Naive thymus-derived CD8-positive, alpha-beta T cell (primary cell): ENCODE measurements around the gene ZC3H7B. TPM values are rescaled to one million over a fixed set of nuclear protein-coding genes. Genes with fewer than 3 reads are reported as not detected.
A peak's percentile ranks its signal among the peaks of the same experiment; 100 is the strongest.
"Not testable (repeated sequence)": the region's sequence is repeated elsewhere in the genome, so short reads cannot be mapped to it uniquely, and the experiment has no call there.

Experiments
- ATAC-seq, 2 donors: fragments of 150-1000 bp; cut with Tn5 transposase in 1 of 2; sonication (Bioruptor Pico), chemical (Tn5 transposase) in 1 of 2; 1 replicate in 1 of 2; 2 replicates in 1 of 2; pipeline ENCODE4 v1.10.0; 2021; ENCODE audit warnings: mild to moderate bottlenecking in 2 of 2, moderate library complexity in 2 of 2
- POLR2A ChIA-PET: fragments of 350-600 bp; sonication (Branson Sonifier 250); formaldehyde crosslinking; loops from one replicate; lab custom pipeline; 2021; ENCODE audit warnings: antibody characterized with exemption; lab: Charles Lee
- DNase-seq, 10 donors: peaks; one replicate each; pipeline versions ENCODE4 v3.0.0 to v3.0.0-alpha.2; 2020 to 2022
- H3K27ac Mint-ChIP-seq, 10 donors: one replicate each; pipeline ENCODE4 v1.8.0; 2020 to 2022; ENCODE audit warnings: mild to moderate bottlenecking in 10 of 10, mixed read lengths in 10 of 10, moderate library complexity in 4 of 10, inconsistent platforms in 1 of 10
- H3K27me3 Mint-ChIP-seq, 5 donors: one replicate each; pipeline ENCODE4 v1.8.0; 2021 to 2022; ENCODE audit warnings: mixed read lengths in 5 of 5
- H3K36me3 Mint-ChIP-seq, 3 donors: one replicate each; pipeline ENCODE4 v1.8.0; 2020 to 2022; ENCODE audit warnings: mixed read lengths in 3 of 3, mild to moderate bottlenecking in 2 of 3, inconsistent platforms in 1 of 3
- H3K4me1 Mint-ChIP-seq, 4 donors: one replicate each; pipeline ENCODE4 v1.8.0; 2021 to 2022; ENCODE audit warnings: mixed read lengths in 4 of 4
- H3K4me3 Mint-ChIP-seq, 10 donors: one replicate each; pipeline ENCODE4 v1.8.0; 2020 to 2022; ENCODE audit warnings: mild to moderate bottlenecking in 10 of 10, mixed read lengths in 10 of 10, moderate library complexity in 6 of 10, inconsistent platforms in 1 of 10
- H3K9me3 Mint-ChIP-seq, 9 donors: one replicate each; pipeline ENCODE4 v1.8.0; 2020 to 2022; ENCODE audit warnings: mixed read lengths in 9 of 9, mild to moderate bottlenecking in 3 of 9, inconsistent platforms in 1 of 9, moderate library complexity in 1 of 9
- polyA plus RNA-seq, 3 donors: library from polyadenylated mRNA; unstranded; fragments of 300-500 nt; fragmentation: Illumina TruSeq; gene quantifications; one replicate each; pipeline ENCODE4 v1.2.3, GENCODE V29; 2021
- total RNA-seq, 8 experiments: library from RNA in 2 of 8; stranded (reverse) in 2 of 8; gene quantifications; one replicate each; pipeline ENCODE4 v1.2.3 and lab custom pipeline; 2021 to 2026

Gene ZC3H7B, protein sequence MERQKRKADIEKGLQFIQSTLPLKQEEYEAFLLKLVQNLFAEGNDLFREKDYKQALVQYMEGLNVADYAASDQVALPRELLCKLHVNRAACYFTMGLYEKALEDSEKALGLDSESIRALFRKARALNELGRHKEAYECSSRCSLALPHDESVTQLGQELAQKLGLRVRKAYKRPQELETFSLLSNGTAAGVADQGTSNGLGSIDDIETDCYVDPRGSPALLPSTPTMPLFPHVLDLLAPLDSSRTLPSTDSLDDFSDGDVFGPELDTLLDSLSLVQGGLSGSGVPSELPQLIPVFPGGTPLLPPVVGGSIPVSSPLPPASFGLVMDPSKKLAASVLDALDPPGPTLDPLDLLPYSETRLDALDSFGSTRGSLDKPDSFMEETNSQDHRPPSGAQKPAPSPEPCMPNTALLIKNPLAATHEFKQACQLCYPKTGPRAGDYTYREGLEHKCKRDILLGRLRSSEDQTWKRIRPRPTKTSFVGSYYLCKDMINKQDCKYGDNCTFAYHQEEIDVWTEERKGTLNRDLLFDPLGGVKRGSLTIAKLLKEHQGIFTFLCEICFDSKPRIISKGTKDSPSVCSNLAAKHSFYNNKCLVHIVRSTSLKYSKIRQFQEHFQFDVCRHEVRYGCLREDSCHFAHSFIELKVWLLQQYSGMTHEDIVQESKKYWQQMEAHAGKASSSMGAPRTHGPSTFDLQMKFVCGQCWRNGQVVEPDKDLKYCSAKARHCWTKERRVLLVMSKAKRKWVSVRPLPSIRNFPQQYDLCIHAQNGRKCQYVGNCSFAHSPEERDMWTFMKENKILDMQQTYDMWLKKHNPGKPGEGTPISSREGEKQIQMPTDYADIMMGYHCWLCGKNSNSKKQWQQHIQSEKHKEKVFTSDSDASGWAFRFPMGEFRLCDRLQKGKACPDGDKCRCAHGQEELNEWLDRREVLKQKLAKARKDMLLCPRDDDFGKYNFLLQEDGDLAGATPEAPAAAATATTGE
- total RNA-seq (10 to 100 TPM; 48.0 to 48.1 TPM), polyA plus RNA-seq (1 to 10 TPM in 2 of 3 donors, under 1 TPM in 1; 0.65 to 1.5 (median 1.2) TPM), total RNA-seq (lab: John Stamatoyannopoulos, UW) (125 to 245 (median 148) reads per million in 6 experiments)

DNA sequence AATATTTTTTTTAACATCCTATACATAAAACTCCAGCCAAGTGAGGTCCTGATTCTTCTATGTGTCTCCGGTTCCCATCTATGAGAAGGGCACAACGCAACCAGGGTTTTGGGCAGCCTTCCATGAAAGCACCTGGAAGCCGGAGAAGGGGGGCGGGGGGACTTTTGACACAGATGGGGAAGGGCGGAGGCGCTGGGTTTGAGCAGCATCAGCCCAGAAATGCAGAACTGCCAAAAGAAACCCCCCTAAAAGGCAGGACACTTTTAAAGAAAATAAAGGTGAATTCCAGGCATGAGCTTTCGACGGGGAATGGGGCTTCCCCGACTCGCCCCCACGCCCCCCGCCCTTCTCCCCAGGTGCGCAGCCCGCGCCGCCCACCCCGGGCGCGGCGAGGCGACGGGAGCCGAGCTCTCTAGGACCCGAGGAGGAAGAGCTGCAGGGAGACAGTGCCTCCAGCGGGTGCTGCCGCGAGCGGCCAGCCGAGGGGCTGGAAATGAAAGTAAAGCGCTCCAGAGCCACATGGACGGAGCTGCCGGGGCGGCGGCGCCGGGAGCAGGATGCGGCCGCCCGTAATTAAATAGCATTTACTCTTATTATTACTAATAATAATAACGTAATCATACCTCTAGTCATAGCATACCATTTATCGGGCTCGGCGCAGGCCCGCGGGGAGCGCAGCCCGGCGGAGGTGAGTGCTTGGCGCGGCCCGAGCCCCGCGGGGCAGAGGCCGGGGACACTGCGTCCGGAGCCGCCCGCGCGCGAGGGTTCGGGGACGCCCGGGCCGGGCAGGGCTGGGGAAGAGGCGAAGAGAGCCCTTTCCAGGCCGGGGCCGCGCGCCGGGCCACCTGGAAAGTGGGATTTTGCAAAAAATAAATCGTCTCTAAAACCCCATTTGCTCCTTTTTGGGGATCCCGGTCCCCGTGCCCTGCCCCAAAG, at the start of gene ZC3H7B:
TSS of gene ZC3H7B (plus strand) at position 441 of the 936 bp plus-strand sequence. CDS start 19,136 bp downstream, outside the sequence.
- H3K27me3 Mint-ChIP-seq: no peaks in the 10 kb centered on the region
- POLR2A ChIA-PET: interaction anchor here (0.6 to 3.7 kb wide), 14 partner anchors 9 to 775 kb away, joined by 3 to 112 read pairs (median 4); partner anchors contain the start of genes ACO2, PHF5A, RANGAP1 and ST13
- H3K4me1 Mint-ChIP-seq: peaks cover 19 to 37% (median 33%) of the 10 kb centered on the region in 4 donors
- DNase-seq (peak; percentile 76 to 90 (median 84)), ATAC-seq (peak; percentile 97 to 98)
- H3K36me3 Mint-ChIP-seq: peaks cover 0 to 3% (median 0%) of the 10 kb centered on the region in 3 donors
- H3K27ac Mint-ChIP-seq: peak within 1 kb of the TSS; percentile 80 to 96 (median 91)
- H3K4me3 Mint-ChIP-seq: peak within 1 kb of the TSS; percentile 76 to 93 (median 84)
- no peaks in the 10 kb centered on the region for H3K9me3 Mint-ChIP-seq

DNA sequence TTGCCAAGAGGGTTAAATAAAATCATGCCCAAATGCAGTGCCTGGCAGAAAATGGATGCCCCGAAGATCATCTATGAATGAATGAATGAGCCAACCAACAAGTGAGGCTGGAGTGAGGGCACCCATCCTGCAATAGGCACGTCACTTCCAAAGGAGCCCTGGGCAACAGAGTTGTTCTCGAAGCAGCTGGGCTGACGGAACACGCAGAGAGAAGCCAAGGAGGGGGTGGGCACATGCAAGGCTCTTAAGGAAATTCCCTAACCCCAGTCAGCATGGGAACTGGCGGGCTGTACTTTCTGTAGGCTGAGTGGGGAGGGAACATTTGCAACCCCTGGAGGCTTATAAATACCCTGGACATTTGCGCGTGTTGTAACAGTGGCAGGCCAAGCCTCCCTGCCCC, 49.0 kb upstream of the ZC3H7B start:
- no peaks in the 10 kb centered on the region for H3K4me1 Mint-ChIP-seq
- H3K36me3 Mint-ChIP-seq: peaks cover 0 to 89% (median 14%) of the 10 kb centered on the region in 3 donors
- no peak for ATAC-seq
- no peak for DNase-seq
- H3K27ac Mint-ChIP-seq: no peak overlapping the region
- H3K27me3 Mint-ChIP-seq: no peaks in the 10 kb centered on the region
- no peaks in the 10 kb centered on the region for H3K9me3 Mint-ChIP-seq
- no peak overlapping the region for H3K4me3 Mint-ChIP-seq
- POLR2A ChIA-PET: no interaction called here

DNA sequence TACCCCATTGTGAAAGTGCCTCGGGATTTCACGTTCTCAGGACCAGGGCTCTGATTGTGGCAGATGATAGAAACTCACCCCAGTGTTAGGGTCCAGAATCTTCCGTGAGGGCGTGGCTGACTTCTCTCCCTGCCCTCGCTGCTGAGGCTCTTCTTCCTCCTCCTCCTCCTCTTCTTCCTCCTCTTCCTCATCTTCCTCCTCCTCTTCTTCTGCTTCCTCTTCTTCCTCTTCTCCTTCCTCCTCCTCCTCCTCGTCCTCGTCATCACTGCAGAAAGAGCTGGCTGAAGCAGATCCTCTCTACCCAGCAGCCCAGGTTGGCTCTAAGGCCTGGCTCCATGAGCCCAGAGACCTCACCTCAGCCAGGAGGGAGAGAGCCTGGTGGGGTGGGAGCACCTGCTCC, 47.1 kb upstream of the ZC3H7B start:
- peak overlapping the region in 3 of 10 donors; percentile 20 to 62 (median 44) for H3K27ac Mint-ChIP-seq
- H3K36me3 Mint-ChIP-seq: peaks cover 0 to 89% (median 14%) of the 10 kb centered on the region in 3 donors
- no peak overlapping the region for H3K4me3 Mint-ChIP-seq
- H3K4me1 Mint-ChIP-seq: peaks cover 0 to 2% (median 0%) of the 10 kb centered on the region in 4 donors
- ATAC-seq: no peak
- DNase-seq: no peak
- no peaks in the 10 kb centered on the region for H3K9me3 Mint-ChIP-seq
- POLR2A ChIA-PET: interaction anchor here (0.7 kb wide), 1 partner anchor 166 kb away, joined by 5 read pairs; no protein-coding TSS in a partner anchor
- no peaks in the 10 kb centered on the region for H3K27me3 Mint-ChIP-seq

DNA sequence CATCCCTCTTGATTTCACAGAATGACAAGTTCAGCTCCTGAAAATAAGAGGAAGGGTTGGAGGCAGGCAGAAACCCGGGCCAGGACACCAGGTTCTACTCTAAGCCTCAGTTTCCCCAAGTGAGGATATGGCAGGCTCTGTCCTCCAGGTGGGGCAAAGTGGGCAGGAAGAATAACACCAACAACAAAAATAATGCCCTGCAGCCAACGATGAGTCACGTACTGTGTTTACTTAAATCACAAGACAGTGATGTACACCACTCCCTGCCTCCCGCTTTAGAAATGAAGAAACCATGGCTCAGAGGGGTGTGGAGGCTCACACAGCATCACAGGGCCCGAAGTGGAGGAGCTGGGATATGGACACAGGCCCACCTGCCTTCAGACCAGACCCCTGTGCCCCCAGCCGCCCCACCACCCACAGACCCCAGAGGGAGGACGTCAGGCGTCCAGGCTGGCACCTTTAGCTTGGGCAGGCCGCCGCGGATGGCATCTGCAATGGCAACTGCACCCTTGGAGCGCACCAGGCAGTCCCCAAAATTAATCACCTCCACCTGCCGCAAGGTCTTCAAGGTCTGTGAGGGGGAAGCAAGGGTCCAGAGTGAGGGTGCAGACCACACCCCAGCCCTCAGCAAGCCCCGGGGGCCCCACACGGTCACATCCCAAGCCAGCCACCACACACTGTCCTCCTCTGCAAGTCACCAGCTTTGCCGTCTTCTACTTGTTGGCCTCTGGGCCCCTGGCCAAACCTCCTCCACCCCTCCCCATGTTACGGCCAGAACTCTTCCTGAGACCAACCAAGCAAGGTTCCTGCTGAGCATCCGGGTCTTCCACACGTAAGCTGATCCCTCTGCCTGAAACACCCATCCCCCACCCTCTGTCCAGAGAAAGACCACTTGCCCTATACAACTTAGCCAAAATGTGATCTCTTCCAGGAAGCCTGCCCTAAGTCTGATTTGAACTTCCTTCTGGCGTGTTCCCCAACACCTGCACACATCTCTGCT, 44.8 kb upstream of the ZC3H7B start:
- H3K4me3 Mint-ChIP-seq: no peak overlapping the region
- DNase-seq (no peak), ATAC-seq (no peak)
- H3K27me3 Mint-ChIP-seq: no peaks in the 10 kb centered on the region
- H3K27ac Mint-ChIP-seq: peak overlapping the region in 5 of 10 donors; percentile 20 to 67 (median 53)
- peaks cover 0 to 88% (median 12%) of the 10 kb centered on the region in 3 donors for H3K36me3 Mint-ChIP-seq
- no peaks in the 10 kb centered on the region for H3K9me3 Mint-ChIP-seq
- POLR2A ChIA-PET: interaction anchor here (1.4 kb wide), 1 partner anchor 19 kb away, joined by 5 read pairs; no protein-coding TSS in a partner anchor
- H3K4me1 Mint-ChIP-seq: peaks cover 0 to 2% (median 0%) of the 10 kb centered on the region in 4 donors

DNA sequence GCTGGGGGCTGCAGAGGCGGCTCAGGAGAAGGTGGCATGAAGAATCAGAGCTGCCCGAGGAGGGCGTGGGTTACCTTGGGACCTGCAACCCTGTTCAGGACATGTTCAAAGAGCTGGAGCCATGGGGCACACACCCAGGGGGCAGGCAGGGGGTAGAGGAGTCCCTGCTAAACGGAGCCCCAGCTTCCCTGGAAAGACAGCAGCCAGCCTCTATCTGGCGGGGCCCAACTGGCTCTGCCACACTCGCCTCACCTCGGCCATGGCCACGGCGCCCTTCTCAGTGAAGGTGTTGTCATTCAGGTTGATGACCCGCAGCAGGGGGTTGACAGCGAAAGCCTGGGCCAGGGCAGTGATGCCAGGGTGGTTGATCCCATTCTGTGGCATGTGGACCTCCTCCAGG, 43.6 kb upstream of the ZC3H7B start:
- Mint-ChIP-seq H3K27ac (no peak overlapping the region), H3K27me3 (no peaks in the 10 kb centered on the region), H3K36me3 (peaks cover 0 to 89% (median 12%) of the 10 kb centered on the region in 3 donors), H3K9me3 (no peaks in the 10 kb centered on the region), H3K4me3 (no peak overlapping the region), H3K4me1 (peaks cover 0 to 4% (median 0%) of the 10 kb centered on the region in 4 donors)
- DNase-seq (no peak), ATAC-seq (no peak)
- POLR2A ChIA-PET: interaction anchor here (1.4 kb wide), 1 partner anchor 21 kb away, joined by 5 read pairs; no protein-coding TSS in a partner anchor

DNA sequence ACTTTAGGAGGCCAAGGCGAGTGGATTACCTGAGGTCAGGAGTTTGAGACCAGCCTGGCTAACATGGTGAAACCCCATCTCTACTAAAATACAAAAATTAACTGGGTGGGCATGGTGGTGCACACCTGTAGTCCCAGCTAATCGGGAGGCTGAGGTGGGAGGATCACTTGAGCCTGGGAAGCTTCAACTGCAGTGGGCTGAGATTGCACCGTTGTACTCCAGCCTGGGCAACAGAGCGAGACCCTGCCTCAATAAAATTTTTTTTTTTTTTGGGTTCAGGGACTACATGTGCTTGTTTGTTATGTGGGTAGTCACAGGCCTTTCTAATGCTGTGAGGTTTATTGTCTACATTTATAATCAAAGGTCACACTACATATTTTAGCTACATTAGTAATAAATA, 41.6 kb upstream of the ZC3H7B start:
- not testable (repeated sequence) for H3K27me3 Mint-ChIP-seq, H3K4me3 Mint-ChIP-seq, H3K4me1 Mint-ChIP-seq, DNase-seq, H3K27ac Mint-ChIP-seq, ATAC-seq, H3K9me3 Mint-ChIP-seq
- H3K36me3 Mint-ChIP-seq: peaks cover 0 to 87% (median 13%) of the 10 kb centered on the region in 3 donors
- POLR2A ChIA-PET: interaction anchor here (0.6 kb wide), 1 partner anchor 16 kb away, joined by 7 read pairs; no protein-coding TSS in a partner anchor

DNA sequence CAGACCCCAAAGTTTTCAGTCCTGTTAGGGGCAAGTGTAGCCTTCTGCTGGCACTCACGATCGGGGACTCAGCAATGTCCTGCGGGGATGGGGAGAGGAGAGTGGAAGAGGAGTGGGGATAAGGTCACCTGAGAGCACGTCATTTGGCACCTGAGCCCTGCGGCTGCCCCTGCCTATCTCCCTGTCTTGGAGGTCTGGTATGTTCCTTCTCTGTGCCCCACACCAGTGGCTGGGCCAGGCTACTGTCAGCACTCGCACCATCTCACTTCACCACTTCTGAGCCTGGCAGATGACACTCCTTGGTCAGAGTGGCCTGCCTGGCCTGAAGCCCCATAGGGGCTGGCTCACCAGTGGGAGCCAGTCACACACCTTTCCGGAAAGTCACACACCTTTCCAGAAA, 40.5 kb upstream of the ZC3H7B start:
- POLR2A ChIA-PET: no interaction called here

DNA sequence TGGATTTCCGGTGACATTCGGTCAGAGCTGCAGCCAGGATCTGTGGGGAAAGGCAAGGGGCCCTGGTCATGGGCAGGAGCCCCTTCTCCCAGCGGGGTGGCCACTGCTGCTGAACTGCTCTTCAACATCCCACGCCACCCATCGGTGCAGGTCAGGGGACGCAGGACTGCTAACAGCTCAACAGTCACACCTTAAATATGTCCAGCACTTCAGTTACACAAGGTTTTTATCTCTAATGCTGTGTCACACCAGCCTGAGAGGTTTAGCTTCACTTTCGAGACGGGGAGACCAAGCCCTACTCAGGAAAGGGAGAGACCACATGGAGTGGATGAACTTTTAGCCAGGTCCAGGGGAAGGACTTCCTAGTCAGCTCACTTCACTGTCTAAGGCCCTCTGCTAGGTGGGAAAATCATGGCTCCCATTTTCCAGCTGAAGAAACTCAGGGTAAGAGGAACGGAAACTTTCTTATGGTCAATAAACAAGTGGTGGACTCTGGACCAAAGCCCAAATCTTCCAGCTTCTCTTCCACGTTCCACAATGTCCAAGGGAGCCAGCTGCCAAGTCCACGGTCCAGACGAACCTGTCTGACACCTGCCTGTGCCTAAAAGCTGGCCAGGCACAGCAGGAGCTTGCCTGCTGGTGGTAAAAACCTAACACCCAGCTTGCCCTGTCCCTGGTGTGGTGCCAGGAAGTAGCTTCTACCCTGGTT, 39.6 kb upstream of the ZC3H7B start:
- Mint-ChIP-seq H3K9me3 (no peaks in the 10 kb centered on the region), H3K27ac (peak overlapping the region in 2 of 10 donors; percentile 57 to 61), H3K27me3 (no peaks in the 10 kb centered on the region), H3K4me1 (peaks cover 0 to 6% (median 4%) of the 10 kb centered on the region in 4 donors), H3K36me3 (peaks cover 0 to 82% (median 13%) of the 10 kb centered on the region in 3 donors), H3K4me3 (no peak overlapping the region)
- POLR2A ChIA-PET: interaction anchor here (0.6 kb wide), 1 partner anchor 1163 kb away, joined by 3 read pairs; no protein-coding TSS in a partner anchor
- DNase-seq (no peak), ATAC-seq (no peak)

More for the DNA sequence above, 40.5 kb upstream of the ZC3H7B start:
- ATAC-seq (no peak), DNase-seq (no peak)
- peaks cover 0 to 6% (median 4%) of the 10 kb centered on the region in 4 donors for H3K4me1 Mint-ChIP-seq
- H3K27ac Mint-ChIP-seq: peak overlapping the region in 1 of 10 donors; percentile 15
- H3K4me3 Mint-ChIP-seq: no peak overlapping the region
- H3K36me3 Mint-ChIP-seq: peaks cover 0 to 82% (median 11%) of the 10 kb centered on the region in 3 donors
- no peaks in the 10 kb centered on the region for H3K27me3 Mint-ChIP-seq
- H3K9me3 Mint-ChIP-seq: no peaks in the 10 kb centered on the region

DNA sequence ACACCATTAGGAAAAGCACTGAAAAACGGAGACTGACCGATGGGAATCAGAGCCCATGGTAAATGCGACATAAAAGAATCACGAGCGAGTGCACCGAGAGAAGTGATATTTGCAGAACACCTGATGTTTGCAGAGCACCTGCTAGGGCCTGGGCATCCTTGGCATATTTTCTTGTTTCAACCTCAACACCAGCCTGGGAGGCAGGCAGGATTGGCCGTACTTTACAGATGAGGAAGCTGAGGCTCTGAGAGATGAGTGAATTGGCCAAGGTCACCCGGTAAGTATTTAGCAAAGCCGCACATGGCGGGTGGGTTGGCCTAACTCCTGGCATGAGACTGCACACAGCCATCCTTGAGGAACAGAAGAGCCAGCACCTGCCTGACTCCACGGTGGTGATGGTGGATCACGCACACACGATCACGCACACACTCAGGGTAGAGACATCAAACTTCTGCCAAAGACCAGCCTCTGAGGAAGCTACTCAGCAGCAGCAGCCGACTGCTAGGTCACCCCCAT, 39.0 kb upstream of the ZC3H7B start:
- no peak for DNase-seq
- Mint-ChIP-seq H3K4me1 (peaks cover 0 to 6% (median 4%) of the 10 kb centered on the region in 4 donors), H3K27ac (peak overlapping the region in 2 of 10 donors; percentile 57 to 61), H3K9me3 (no peaks in the 10 kb centered on the region), H3K36me3 (peaks cover 0 to 82% (median 12%) of the 10 kb centered on the region in 3 donors), H3K27me3 (no peaks in the 10 kb centered on the region), H3K4me3 (no peak overlapping the region)
- POLR2A ChIA-PET: interaction anchor here (0.6 kb wide), 1 partner anchor 1162 kb away, joined by 3 read pairs; no protein-coding TSS in a partner anchor
- ATAC-seq: no peak
